Caco-2 (cell line): ENCODE measurements around the gene RAPGEFL1. TPM values are rescaled to one million over a fixed set of nuclear protein-coding genes. Genes with fewer than 3 reads are reported as not detected.

ENCODE experiments used
- BruUV-seq: library from RNA; stranded (reverse); fragments of 400-500 nt; replicated peaks from 2 replicates; lab custom pipeline; 2021; lab: Mats Ljungman, UMichigan
- CTCF ChIA-PET: fragments of 300-600 bp; sonication (Branson Sonifier 250); formaldehyde crosslinking; loops from one replicate; lab custom pipeline; 2022; ENCODE audit warnings: antibody characterized with exemption; lab: Charles Lee
- POLR2A ChIA-PET: fragments of 300-600 bp; sonication (Branson Sonifier 250); formaldehyde crosslinking; loops from one replicate; lab custom pipeline; 2022; ENCODE audit warnings: antibody characterized with exemption; lab: Charles Lee
- DNase-seq, 2 experiments: peaks; one replicate each; pipeline versions ENCODE4 v3.0.0 to v3.0.0-alpha.2; 2020 to 2022
- H3K27me3 ChIP-seq: replicated peaks from 2 replicates; pipeline ENCODE4 v1.6.0; 2011; ENCODE audit warnings: low read length; ENCODE audit not compliant: control insufficient read depth, insufficient read depth
- H3K36me3 ChIP-seq: 2 replicates; pipeline ENCODE4 v1.5.1; 2011; ENCODE audit warnings: low read length; ENCODE audit not compliant: control insufficient read depth, insufficient read depth
- H3K4me1 ChIP-seq: fragments of 250-450 bp; sonication (Bioruptor Pico); 2 replicates; pipeline ENCODE4 v1.5.1; 2020; ENCODE audit warnings: mild to moderate bottlenecking
- H3K4me3 ChIP-seq: 2 replicates; pipeline ENCODE4 v1.5.1; 2011; ENCODE audit warnings: low read depth, mild to moderate bottlenecking, control low read depth, low read length
- H3K9me3 ChIP-seq: fragments of 250-450 bp; sonication (Bioruptor Pico); 2 replicates; pipeline ENCODE4 v1.5.1; 2020; ENCODE audit warnings: mild to moderate bottlenecking, moderate library complexity
- H3K27ac Mint-ChIP-seq: one replicate; pipeline ENCODE4 v1.8.0; 2022; ENCODE audit warnings: mixed read lengths; ENCODE audit not compliant: unreplicated experiment
- H3K27me3 Mint-ChIP-seq: one replicate; pipeline ENCODE4 v1.8.0; 2022; ENCODE audit warnings: mixed read lengths; ENCODE audit not compliant: insufficient read depth, unreplicated experiment
- H3K36me3 Mint-ChIP-seq: one replicate; pipeline ENCODE4 v1.8.0; 2022; ENCODE audit warnings: mild to moderate bottlenecking, mixed read lengths; ENCODE audit not compliant: insufficient read depth, unreplicated experiment
- H3K4me1 Mint-ChIP-seq: one replicate; pipeline ENCODE4 v1.8.0; 2022; ENCODE audit warnings: low read depth, mixed read lengths; ENCODE audit not compliant: unreplicated experiment
- H3K4me3 Mint-ChIP-seq: one replicate; pipeline ENCODE4 v1.8.0; 2022; ENCODE audit warnings: mild to moderate bottlenecking, moderate library complexity, mixed read lengths; ENCODE audit not compliant: unreplicated experiment
- H3K9me3 Mint-ChIP-seq: one replicate; pipeline ENCODE4 v1.8.0; 2022; ENCODE audit warnings: mixed read lengths; ENCODE audit not compliant: unreplicated experiment
- intact Hi-C: fragments of 100-400 bp; cut with micrococcal nuclease; formaldehyde crosslinking; loops from one replicate; pipeline ENCODE4 v1.10.0; 2022; ENCODE audit not compliant: unreplicated experiment
- total RNA-seq: library from RNA; stranded (reverse); gene quantifications from 2 replicates; pipeline ENCODE4 v1.2.3, GENCODE V29; 2022
- TF ChIP-seq, protein P1 (sequence below), 2 experiments: fragments of 200-600 bp in 1 of 2; IDR thresholded peaks; 1 replicate in 1 of 2; 2 replicates in 1 of 2; pipeline versions ENCODE4 v1.5.1 to v1.8.0; 2011 to 2022; ENCODE audit warnings: antibody characterized with exemption in 1 of 2, control low read depth in 1 of 2, inconsistent platforms in 1 of 2, low read depth in 1 of 2, low read length in 1 of 2, mild to moderate bottlenecking in 1 of 2, moderate library complexity in 1 of 2; ENCODE audit not compliant: insufficient read depth in 1 of 2, severe bottlenecking in 1 of 2, unreplicated experiment in 1 of 2

Gene RAPGEFL1
- total RNA-seq, 1 experiment from 2014 or later = 15.0 TPM

DNA sequence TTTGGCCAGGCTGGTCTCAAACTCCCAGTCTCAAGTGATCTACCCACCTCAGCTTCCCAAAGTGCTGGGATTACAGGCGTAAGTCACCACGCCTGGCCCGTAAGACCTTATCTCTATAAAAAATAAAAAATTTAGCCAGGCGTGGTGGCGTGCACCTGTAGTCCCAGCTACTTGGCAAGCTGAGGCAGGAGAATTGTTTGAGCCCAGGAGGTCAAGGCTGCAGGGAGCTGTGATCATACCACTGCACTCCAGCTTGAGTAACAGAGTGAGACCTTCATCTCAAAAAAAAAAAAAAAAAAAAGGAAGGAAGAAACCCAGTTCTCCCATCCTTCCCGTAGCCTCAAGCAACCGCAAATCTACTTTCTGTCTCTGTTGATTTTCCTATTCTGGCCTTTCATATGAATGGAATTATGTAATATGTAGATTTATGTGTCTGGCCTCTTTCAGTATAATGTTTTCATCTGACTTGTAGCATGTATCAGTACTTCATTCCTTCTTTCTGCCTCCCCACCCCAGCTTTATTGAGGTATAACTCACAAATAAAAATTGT lies 25.8 kb upstream of the RAPGEFL1 start:
- ChIA-PET POLR2A (no interaction called here), CTCF (no interaction called here)
- Histone ChIP-seq H3K9me3 (no peaks in the 10 kb centered on the region), H3K27me3 (no peaks in the 10 kb centered on the region), H3K36me3 (peaks cover 7% of the 10 kb centered on the region), H3K4me1 (no peaks in the 10 kb centered on the region), H3K4me3 (no peak overlapping the region)
- BruUV-seq = no TSS peak
- intact Hi-C loops = no loop called here
- no peak for DNase-seq
- Mint-ChIP-seq H3K36me3 (peaks cover 74% of the 10 kb centered on the region), H3K27me3 (no peaks in the 10 kb centered on the region), H3K4me1 (no peaks in the 10 kb centered on the region), H3K4me3 (no peak overlapping the region), H3K9me3 (no peaks in the 10 kb centered on the region), H3K27ac (no peak overlapping the region)
- TF ChIP-seq, protein P1, sequence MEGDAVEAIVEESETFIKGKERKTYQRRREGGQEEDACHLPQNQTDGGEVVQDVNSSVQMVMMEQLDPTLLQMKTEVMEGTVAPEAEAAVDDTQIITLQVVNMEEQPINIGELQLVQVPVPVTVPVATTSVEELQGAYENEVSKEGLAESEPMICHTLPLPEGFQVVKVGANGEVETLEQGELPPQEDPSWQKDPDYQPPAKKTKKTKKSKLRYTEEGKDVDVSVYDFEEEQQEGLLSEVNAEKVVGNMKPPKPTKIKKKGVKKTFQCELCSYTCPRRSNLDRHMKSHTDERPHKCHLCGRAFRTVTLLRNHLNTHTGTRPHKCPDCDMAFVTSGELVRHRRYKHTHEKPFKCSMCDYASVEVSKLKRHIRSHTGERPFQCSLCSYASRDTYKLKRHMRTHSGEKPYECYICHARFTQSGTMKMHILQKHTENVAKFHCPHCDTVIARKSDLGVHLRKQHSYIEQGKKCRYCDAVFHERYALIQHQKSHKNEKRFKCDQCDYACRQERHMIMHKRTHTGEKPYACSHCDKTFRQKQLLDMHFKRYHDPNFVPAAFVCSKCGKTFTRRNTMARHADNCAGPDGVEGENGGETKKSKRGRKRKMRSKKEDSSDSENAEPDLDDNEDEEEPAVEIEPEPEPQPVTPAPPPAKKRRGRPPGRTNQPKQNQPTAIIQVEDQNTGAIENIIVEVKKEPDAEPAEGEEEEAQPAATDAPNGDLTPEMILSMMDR (IDR thresholded peaks at IDR 0.05; ENCODE audit: insufficient read depth in 1 of 2, low read depth in 1 of 2, low read length in 1 of 2, severe bottlenecking in 1 of 2, unreplicated experiment in 1 of 2) = no peak

DNA sequence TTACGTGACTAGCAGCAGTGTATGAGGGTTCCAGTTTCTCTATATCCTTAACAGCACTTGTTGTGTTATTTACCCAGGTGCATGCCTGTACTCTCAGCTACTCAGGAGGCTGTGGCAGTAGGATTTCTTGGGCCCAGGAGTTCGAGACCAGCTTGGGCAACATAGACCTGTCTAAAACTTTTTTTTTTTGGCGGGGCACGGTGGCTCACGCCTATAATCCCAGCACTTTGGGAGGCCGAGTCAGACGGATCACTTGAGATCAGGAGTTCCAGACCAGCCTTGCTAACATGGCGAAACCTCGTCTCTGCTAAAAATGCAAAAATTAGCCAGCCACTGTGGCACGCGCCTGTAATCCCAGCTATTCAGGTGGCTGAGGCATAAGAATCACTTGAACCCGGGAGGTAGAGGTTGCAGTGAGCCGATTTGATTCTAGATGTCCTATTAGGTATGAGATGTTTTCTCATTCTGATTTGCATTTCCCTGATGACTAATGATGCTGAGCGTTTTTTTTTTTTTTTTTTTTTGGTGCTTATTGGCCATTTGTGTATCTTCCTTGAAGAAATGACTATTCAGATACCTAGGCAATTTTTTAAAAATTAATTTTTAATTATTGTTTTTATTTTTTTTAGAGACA lies 23.6 kb upstream of the RAPGEFL1 start:
- H3K4me3 Mint-ChIP-seq = no peak overlapping the region
- peaks cover 5% of the 10 kb centered on the region for H3K36me3 ChIP-seq
- CTCF ChIA-PET = no interaction called here

DNA sequence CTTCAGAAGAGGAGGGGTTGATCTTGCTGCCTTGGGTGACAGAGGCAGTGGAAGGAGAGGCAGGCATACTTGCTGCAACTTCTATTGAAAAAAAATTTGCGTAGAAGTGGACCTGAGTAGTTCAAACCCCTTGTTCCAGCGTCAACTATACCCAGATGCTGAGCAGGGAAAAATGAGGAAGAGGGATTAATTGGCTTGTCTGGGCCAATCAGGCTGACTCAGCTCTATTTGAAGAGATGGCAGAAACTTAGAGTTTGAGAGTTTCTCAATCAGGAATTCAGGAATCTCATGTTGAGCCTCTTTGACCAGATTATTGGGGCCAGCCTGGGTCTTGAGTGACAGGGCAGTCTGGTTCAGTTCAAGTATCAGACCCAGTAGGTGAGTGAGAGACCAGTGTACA lies 19.3 kb upstream of the RAPGEFL1 start:
- ChIA-PET POLR2A (no interaction called here), CTCF (interaction anchor here (1.1 kb wide), 1 partner anchor 47 kb away, joined by 3 read pairs; no protein-coding TSS in a partner anchor)
- Histone ChIP-seq H3K4me3 (no peak overlapping the region), H3K36me3 (peaks cover 2% of the 10 kb centered on the region; the same call in 1 of the 2 replicates), H3K27me3 (no peaks in the 10 kb centered on the region), H3K9me3 (no peaks in the 10 kb centered on the region), H3K4me1 (no peaks in the 10 kb centered on the region)
- no peaks in the 10 kb centered on the region for H3K27me3 Mint-ChIP-seq
- DNase-seq = no peak
- intact Hi-C loops = no loop called here
- BruUV-seq = no TSS peak
- peaks cover 51% of the 10 kb centered on the region for H3K36me3 Mint-ChIP-seq
- H3K4me3 Mint-ChIP-seq = no peak overlapping the region
- H3K9me3 Mint-ChIP-seq = no peaks in the 10 kb centered on the region
- no peak overlapping the region for H3K27ac Mint-ChIP-seq
- H3K4me1 Mint-ChIP-seq = peaks cover 7% of the 10 kb centered on the region
- TF ChIP-seq, protein P1 (IDR thresholded peaks at IDR 0.05; ENCODE audit: insufficient read depth in 1 of 2, low read depth in 1 of 2, low read length in 1 of 2, severe bottlenecking in 1 of 2, unreplicated experiment in 1 of 2) = no peak

More for the DNA sequence above, 23.6 kb upstream of the RAPGEFL1 start:
- H3K36me3 Mint-ChIP-seq = peaks cover 58% of the 10 kb centered on the region
- no peak overlapping the region for H3K27ac Mint-ChIP-seq
- no peaks in the 10 kb centered on the region for H3K9me3 Mint-ChIP-seq
- POLR2A ChIA-PET = no interaction called here
- no peaks in the 10 kb centered on the region for H3K27me3 ChIP-seq
- intact Hi-C loops = no loop called here
- no peak overlapping the region for H3K4me3 ChIP-seq
- no TSS peak for BruUV-seq
- no peak for DNase-seq
- no peaks in the 10 kb centered on the region for H3K9me3 ChIP-seq
- TF ChIP-seq, protein P1 (IDR thresholded peaks at IDR 0.05; ENCODE audit: insufficient read depth in 1 of 2, low read depth in 1 of 2, low read length in 1 of 2, severe bottlenecking in 1 of 2, unreplicated experiment in 1 of 2) = no peak
- H3K27me3 Mint-ChIP-seq = no peaks in the 10 kb centered on the region
- peaks cover 7% of the 10 kb centered on the region for H3K4me1 Mint-ChIP-seq
- no peaks in the 10 kb centered on the region for H3K4me1 ChIP-seq
